Stimulated activated CD4-positive, alpha-beta T cell treated with anti-CD3 and anti-CD28 coated beads, Interleukin-2, amount 100 ng/mL, for 4 hours (primary cell): ENCODE results near the gene RGL2.
"Not testable (repeated sequence)": the region's sequence is repeated elsewhere in the genome, so short reads cannot be mapped to it uniquely, and the experiment has no call there.

Source experiments
- DNase-seq: peaks from one replicate; pipeline ENCODE4 v3.0.0-alpha.2; 2020; ENCODE audit warnings: low read depth

Gene RGL2

GRCh38 chr6:33273129-33273923, 25.4 kb downstream of the RGL2 start:
- no peak for DNase-seq

GRCh38 chr6:33272275-33273128, 26.2 kb downstream of the RGL2 start:
- no peak for DNase-seq

GRCh38 chr6:33271468-33272274, 27.1 kb downstream of the RGL2 start, which contains the start of the genes RPS18 and VPS52:
TSS of gene RPS18 (plus strand) at chr6:33272075. CDS start at chr6:33272120, 45 bp downstream.
TSS of gene VPS52 (minus strand) at chr6:33271876. CDS start at chr6:33271675, 201 bp downstream.
- peak; percentile 88 for DNase-seq

DNA sequence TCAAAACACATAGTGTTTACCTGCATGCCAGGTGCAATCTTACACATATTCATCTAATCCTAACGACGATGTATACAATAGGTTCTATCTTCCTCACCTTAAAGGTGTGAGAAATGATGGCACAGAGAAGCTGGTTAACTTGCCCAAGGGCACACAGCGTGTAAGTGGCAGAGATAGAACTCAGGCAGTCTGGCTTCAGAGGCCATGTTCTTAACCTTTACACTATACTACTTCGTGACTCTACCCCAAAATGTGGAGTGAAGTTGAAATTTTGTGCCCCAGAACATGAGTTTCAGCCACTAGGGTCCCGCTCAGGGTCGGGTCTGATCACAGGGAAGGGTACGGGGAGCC, 27.6 kb downstream of the RGL2 start:
- no peak for DNase-seq

- no peak for DNase-seq
Measured at GRCh38 chr6:33264015-33264414, 34.7 kb downstream of the RGL2 start.

- DNase-seq = not testable (repeated sequence)
Measured at GRCh38 chr6:33262490-33262889, 36.3 kb downstream of the RGL2 start.

DNA sequence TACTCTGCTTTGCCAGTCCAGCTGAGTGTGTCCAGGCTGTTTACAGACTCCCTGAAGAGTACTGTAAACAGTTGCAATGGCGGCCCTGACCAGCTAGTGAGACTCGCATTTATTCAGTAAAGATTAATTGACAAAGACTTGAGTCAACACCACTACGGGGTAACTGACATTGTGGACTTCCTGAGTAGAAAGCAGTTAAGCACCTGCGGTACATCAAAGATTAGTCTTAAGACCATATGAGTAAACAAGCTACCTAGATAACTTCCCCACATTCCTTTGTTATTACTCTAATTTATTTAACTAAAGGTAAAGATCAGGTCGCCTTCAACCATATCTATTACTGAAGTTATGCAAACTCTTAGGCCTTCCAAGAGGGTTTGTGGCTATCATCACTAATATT, 39.7 kb downstream of the RGL2 start:
- DNase-seq = no peak

DNA sequence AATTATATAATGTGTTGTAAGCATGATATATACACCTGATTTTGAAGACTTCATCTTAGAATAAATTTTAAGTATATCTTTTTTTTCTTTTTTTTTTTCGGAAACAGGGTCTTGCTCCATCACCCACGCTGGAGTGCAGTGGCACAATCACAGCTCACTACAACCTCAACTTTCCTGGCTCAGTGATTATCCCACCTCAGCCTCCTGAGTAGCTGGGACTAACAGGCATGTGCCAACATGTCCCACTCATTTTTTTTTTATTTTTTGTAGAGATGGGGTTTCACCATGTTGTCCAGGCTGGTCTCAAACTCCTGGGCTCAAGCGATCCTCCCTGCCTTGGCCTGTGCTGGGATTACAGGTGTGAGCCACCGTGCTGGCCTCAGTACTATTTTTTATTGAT, 44.2 kb downstream of the RGL2 start:
- DNase-seq = no peak

GRCh38 chr6:33252759-33253158, 46.0 kb downstream of the RGL2 start:
- no peak for DNase-seq

DNA sequence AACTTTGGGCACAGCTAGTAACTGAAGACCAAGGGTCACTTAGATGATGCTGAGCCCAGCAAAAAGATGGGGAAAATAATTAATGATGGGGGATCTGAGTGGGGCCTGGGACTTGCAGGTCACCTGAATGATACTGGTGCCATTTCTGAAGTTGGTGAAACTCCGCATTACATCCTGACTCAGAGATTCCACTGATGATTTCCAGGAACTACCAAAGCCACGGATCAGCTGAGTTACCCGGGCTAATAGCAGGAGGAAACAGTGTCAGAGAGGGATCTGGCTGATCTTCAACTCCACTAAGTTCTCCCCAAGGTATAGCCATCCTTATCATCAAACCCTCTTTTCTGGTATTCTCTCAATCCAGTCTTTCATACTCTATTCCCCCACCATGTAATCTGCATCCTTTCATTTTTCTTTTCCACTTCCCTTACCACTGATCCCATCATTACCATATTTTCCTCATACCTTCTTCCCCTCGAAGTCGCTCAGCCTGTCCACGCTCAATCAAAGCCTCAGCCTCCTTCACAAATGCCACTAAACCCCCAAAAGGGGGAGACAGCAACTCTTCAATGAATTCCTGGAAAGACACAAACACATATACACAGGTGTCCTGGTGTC, 47.2 kb downstream of the RGL2 start:
- DNase-seq = no peak

DNA sequence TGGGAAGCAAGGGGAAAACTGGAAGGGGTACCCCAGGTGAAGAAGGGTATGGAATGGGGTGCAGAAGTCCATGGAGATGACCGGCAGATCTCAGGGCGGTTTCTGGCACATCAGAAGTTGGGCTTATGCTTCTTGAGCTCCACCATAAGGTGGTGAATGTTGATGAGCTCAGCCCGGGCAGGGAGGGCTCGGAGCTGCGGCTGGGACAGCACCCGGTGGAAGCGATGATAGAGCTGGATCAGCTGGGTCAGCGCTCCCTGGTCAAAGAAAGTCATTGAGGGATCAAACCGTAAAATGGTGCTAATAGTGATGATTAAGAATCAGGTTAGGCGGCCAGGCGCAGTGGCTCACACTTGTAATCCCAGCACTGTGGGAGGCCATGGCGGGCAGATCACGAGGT, 48.0 kb downstream of the RGL2 start:
- DNase-seq = no peak

DNA sequence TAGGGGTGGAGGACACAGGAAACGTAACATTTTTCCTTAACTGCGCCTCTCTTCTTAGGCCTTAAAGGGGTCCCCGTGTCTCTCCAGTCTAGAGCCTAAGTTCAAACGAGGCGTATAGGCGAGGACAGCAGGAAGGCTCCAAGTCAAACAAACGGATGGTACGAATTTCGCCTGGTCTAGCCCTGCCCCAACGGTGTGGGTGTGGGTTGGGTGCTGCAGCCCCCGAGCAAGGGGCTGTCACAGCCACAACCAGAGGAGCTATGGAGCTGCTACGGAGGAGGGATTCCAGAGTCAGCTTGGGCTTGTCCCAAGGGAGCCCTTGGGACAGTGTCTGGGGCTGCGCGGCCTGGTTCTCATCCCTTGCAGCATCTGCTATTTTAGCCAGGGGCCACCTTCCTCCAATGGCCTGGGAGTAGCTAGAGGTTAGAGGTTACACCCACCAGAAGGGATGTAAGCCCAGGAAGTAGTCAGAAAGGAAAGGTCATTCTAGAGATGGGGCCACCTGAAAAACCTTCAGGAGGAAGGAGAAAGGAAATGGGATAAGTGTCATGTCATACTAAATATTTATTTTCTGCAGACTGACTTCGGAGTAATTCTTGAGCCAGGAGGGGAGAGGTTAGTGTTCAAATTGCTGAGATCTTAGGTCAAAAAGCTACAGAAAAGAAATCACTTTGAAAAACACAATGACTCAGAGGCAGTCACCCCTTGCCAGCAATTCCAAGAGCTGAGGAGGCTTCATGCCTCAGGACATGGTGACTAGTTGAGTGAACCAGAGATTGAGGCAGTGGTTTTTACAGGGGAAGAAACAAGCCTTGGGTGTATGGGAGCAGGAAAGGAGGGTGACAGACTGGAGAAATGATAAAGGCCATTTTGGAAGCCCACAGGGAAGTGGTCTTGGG, 48.8 kb downstream of the RGL2 start:
- no peak for DNase-seq

GRCh38 chr6:33248932-33249731, 49.6 kb downstream of the RGL2 start:
- DNase-seq = peak; percentile 90

GRCh38 chr6:33248643-33248931, 50.2 kb downstream of the RGL2 start:
- no peak for DNase-seq

DNA sequence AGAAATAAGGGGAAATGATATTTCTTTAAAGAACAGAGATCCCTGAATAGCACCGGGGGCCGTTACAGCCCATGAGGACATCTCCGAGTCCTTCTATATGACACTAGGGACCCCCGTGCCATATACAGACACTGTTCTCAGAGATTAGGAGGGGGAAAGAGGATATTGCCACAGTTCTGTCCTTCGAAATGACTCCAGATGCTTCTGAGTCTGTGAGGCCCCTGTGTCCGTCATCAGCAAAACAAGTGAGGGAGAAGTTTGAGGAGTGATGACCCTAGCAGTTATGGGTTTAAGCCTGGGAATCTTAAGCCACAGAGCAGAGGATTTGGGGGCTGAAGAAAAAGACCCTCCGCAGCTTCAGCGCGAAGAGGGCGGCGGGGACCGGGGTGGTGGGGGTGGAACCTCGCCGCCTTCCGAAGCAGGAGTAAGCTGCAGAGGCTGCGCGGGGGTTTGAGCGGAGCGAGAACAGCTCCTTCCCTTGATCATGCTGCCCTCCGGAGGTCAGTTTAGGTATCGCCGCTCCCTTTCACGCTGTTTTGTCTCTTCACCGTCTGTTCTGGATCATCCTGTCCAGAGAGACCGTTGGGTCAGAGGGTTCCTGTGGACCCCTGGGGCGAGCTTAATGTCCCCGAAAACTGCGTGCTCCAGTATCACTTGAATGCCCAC, 50.6 kb downstream of the RGL2 start:
- DNase-seq = peak; percentile 88

DNA sequence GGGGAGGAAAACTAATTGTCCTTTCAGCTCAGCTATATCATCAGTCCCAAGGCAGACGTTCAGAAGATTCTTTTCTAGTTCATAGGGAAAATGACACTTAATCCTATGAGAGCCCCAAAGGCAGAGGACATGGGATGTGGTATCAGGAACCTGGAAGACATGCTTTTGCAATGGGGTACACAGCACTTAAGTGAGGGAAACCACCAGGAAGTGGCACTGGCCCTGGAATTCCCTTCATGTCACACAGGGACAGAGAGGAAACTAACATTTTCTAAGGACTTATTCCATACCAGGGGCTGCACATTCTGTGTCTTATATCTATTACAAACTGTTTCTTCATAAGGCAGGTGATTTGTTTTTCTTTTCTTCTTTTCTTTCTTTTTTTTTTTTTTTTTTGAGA, 55.3 kb downstream of the RGL2 start:
- DNase-seq = no peak

- no peak for DNase-seq
Measured at GRCh38 chr6:33241968-33242367, 56.8 kb downstream of the RGL2 start.
